Lower lobe of right lung (tissue), 2 donors: ENCODE measurements around the gene HLA-DPB1. TPM values are rescaled to one million over a fixed set of nuclear protein-coding genes. Genes with fewer than 3 reads are reported as not detected.
A peak's percentile ranks its signal among the peaks of the same experiment; 100 is the strongest.

Source experiments
- ATAC-seq, 2 donors: fragments of 200-7000 bp; cut with Tn5 transposase; one replicate each; pipeline ENCODE4 v1.9.1; 2020 to 2022; ENCODE audit warnings: mild to moderate bottlenecking in 2 of 2, moderate library complexity in 2 of 2
- DNase-seq: peaks from one replicate; pipeline ENCODE4 v3.0.0-alpha.2; 2020
- H3K27ac ChIP-seq: fragments of 200-600 bp; one replicate; pipeline ENCODE4 v1.8.0; 2022
- H3K27me3 ChIP-seq: fragments of 200-600 bp; one replicate; pipeline ENCODE4 v1.8.0; 2022; ENCODE audit warnings: low read depth
- H3K36me3 ChIP-seq: fragments of 200-600 bp; one replicate; pipeline ENCODE4 v1.8.0; 2022; ENCODE audit warnings: mild to moderate bottlenecking
- H3K4me1 ChIP-seq: fragments of 200-600 bp; one replicate; pipeline ENCODE4 v1.8.0; 2022
- H3K4me3 ChIP-seq: fragments of 200-600 bp; one replicate; pipeline ENCODE4 v1.8.0; 2022; ENCODE audit warnings: mild to moderate bottlenecking
- H3K9me3 ChIP-seq: fragments of 200-600 bp; one replicate; pipeline ENCODE4 v1.8.0; 2022
- intact Hi-C: fragments of 100-400 bp; cut with DNase I; formaldehyde crosslinking; loops from one replicate; pipeline ENCODE4 v1.11.0; 2022
- total RNA-seq: library from RNA; stranded (reverse); fragmentation: NEBNext Ultra II Directional; extraction: Animal tissue kit (Norgen Biotek cat#: 25700); gene quantifications from one replicate; pipeline ENCODE4 v1.2.1, GENCODE V29; 2021
- TF ChIP-seq, protein P1 (sequence below): fragments of 200-600 bp; IDR thresholded peaks from one replicate; pipeline ENCODE4 v1.8.0; 2022; ENCODE audit warnings: antibody characterized with exemption, mild to moderate bottlenecking
- donor health status: DM: no; HTN: yes; CAD: no; lungs with severe emphysema.

Gene HLA-DPB1
- total RNA-seq, 1 donor from 2014 or later: 483 TPM

DNA sequence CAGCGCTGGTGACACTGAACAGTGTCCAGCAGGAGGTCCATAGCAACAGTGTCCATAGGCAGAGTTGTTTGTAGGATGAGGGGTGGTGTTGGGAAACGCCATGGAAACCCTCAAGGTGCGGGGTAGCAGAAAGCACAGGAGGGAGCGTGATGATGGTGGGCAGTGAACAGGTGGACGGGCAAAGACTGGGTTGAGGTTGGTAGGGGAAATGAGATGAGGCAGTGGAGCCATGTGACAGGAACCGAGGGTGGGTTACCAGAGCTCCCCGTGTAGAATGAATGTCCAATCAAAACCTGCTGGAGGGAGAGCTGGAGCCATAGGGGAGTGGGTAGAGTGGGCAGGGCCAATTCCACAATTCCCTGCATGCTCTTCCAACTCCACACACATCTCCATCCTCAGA lies 38.0 kb downstream of the HLA-DPB1 start:
- Histone ChIP-seq H3K27ac (no peak overlapping the region), H3K27me3 (peaks cover 44% of the 10 kb centered on the region), H3K4me1 (peaks cover 8% of the 10 kb centered on the region), H3K9me3 (no peaks in the 10 kb centered on the region), H3K4me3 (no peak overlapping the region), H3K36me3 (no peaks in the 10 kb centered on the region)
- intact Hi-C loops: no loop called here
- ATAC-seq: no peak
- no peak for DNase-seq
- TF ChIP-seq, protein P1, sequence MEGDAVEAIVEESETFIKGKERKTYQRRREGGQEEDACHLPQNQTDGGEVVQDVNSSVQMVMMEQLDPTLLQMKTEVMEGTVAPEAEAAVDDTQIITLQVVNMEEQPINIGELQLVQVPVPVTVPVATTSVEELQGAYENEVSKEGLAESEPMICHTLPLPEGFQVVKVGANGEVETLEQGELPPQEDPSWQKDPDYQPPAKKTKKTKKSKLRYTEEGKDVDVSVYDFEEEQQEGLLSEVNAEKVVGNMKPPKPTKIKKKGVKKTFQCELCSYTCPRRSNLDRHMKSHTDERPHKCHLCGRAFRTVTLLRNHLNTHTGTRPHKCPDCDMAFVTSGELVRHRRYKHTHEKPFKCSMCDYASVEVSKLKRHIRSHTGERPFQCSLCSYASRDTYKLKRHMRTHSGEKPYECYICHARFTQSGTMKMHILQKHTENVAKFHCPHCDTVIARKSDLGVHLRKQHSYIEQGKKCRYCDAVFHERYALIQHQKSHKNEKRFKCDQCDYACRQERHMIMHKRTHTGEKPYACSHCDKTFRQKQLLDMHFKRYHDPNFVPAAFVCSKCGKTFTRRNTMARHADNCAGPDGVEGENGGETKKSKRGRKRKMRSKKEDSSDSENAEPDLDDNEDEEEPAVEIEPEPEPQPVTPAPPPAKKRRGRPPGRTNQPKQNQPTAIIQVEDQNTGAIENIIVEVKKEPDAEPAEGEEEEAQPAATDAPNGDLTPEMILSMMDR: no peak

DNA sequence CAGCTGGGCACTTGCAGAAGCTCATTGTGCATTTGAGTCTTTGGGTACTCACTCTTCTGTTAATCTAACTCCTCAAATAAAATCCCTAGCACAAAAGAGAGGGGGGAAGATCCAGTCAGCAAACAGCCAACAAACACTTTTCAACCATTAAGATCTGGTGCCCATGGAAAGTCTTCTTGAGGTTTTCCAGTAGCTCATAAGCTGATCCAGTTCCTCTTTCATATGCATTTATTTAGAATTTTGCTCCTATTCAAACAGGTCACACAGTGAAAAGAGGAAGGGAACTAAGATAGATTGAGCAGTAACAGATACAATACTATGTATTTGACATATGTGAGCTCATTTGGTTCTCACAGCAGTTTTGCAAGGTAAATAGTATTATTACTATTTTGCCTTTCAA lies 38.6 kb downstream of the HLA-DPB1 start:
- peaks cover 44% of the 10 kb centered on the region for H3K27me3 ChIP-seq
- intact Hi-C loops: no loop called here
- peak in 1 of 2 donors; percentile 14 for ATAC-seq
- TF ChIP-seq, protein P1: no peak
- no peaks in the 10 kb centered on the region for H3K9me3 ChIP-seq
- no peak overlapping the region for H3K4me3 ChIP-seq
- DNase-seq: no peak
- H3K27ac ChIP-seq: no peak overlapping the region
- H3K36me3 ChIP-seq: no peaks in the 10 kb centered on the region
- peaks cover 8% of the 10 kb centered on the region for H3K4me1 ChIP-seq

DNA sequence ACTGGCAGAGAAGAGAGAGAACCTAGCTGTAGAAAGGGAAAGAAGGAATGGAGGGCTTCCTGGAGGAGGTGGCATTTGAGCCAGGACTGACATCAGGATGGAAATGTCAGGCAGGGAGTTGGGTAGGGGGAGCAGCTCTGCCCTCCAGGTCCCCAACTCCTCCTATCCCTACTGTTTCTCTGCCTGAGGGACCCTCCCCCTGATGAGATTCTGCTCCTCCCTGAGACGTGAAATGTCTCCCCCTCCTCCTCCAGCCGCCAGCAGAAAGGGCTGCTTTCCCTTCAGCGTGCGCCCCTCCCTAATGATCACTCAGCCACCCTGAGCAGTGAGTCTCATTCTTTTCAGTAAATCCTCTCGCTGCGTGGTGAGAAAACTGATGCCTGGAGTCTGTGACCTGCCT lies 40.6 kb downstream of the HLA-DPB1 start:
- DNase-seq: no peak
- TF ChIP-seq, protein P1: no peak
- Histone ChIP-seq H3K4me3 (no peak overlapping the region), H3K27ac (no peak overlapping the region), H3K4me1 (peaks cover 8% of the 10 kb centered on the region), H3K9me3 (no peaks in the 10 kb centered on the region), H3K36me3 (no peaks in the 10 kb centered on the region), H3K27me3 (peaks cover 44% of the 10 kb centered on the region)
- intact Hi-C loops: no loop called here
- no peak for ATAC-seq

DNA sequence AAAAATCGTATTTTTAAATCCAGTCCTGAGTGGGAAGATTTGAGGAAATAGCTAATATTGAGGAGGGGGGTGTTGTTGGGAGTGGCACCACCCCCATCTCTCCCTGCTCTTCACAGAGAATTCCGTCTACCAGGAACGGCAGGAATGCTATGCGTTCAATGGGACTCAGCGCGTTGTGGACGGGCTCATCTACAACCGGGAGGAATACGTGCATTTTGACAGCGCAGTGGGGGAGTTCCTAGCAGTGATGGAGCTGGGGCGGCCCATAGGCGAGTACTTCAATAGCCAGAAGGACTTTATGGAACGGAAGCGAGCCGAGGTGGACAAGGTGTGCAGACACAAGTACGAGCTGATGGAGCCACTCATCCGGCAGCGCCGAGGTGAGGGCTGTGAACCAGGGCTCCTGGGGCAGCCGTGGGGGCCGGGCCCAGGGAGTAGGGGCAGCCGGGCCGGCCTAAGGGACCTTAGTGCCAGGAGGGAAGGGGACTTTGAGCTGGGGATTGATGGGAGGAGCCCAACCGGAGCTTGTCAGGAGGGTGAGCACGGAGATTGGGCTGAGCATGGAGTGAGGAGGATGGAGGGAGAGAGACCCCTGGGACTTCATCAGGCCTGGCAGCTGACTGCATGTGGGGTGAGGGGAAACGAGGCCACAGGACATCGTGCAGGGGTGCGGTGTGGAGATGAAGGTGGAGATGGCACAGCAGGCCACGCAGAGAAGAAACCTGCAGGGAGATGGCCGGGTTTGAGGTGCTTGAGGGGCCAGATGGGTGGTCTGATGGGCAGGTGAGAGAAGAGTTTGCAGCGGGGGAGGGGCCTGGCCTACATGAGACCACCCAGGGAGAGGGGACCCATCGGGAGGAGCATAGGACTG lies 41.3 kb downstream of the HLA-DPB1 start:
- Histone ChIP-seq H3K9me3 (no peaks in the 10 kb centered on the region), H3K27ac (no peak overlapping the region), H3K36me3 (no peaks in the 10 kb centered on the region), H3K4me1 (peaks cover 8% of the 10 kb centered on the region), H3K27me3 (peaks cover 44% of the 10 kb centered on the region), H3K4me3 (no peak overlapping the region)
- intact Hi-C loops: no loop called here
- TF ChIP-seq, protein P1: no peak
- ATAC-seq (peak in 1 of 2 donors; percentile 32), DNase-seq (no peak)

DNA sequence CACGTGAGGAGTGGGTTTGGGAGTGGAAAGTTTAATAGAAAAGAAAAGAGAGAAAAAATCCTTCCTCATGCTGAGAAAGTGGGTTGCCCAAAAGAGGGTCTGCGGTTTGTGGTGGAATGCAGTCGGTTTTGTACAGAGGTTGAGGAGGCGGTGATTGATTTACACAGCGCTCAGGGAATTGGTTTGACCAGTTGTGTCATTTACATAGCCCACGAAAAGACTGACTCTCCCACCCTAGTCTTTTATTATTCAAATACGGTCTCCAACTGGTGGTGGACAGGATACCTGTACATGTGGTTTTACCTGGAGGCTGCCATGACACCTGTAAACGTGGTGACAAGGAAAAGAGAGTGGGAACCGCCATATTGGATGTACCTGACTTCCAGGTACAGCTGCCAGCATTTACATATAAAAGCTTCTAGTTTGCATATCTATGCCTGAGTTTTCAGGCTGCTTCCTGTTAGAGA lies 42.1 kb downstream of the HLA-DPB1 start:
- Histone ChIP-seq H3K27me3 (peaks cover 42% of the 10 kb centered on the region), H3K4me1 (peaks cover 8% of the 10 kb centered on the region), H3K36me3 (no peaks in the 10 kb centered on the region), H3K27ac (no peak overlapping the region), H3K4me3 (no peak overlapping the region), H3K9me3 (no peaks in the 10 kb centered on the region)
- ATAC-seq (no peak), DNase-seq (no peak)
- TF ChIP-seq, protein P1: no peak
- intact Hi-C loops: no loop called here
